GM12878 (cell line): ENCODE results near the gene EFTUD2. TPM values are rescaled to one million over a fixed set of nuclear protein-coding genes. Genes with fewer than 3 reads are reported as not detected.

ENCODE experiments used
- ATAC-seq: fragments of 200-7000 bp; cut with Tn5 transposase; 3 replicates; pipeline ENCODE4 v1.9.1; 2020; ENCODE audit warnings: mild to moderate bottlenecking, moderate library complexity
- BruUV-seq: library from RNA; stranded (reverse); fragments of 400-500 nt; replicated peaks from 2 replicates; lab custom pipeline; 2021; lab: Mats Ljungman, UMichigan
- CTCF ChIA-PET: fragments of 300-600 bp; sonication (Branson Sonifier 250); formaldehyde crosslinking; extraction: SDS; loops from one replicate; lab custom pipeline; 2021; ENCODE audit warnings: inconsistent platforms; lab: Yijun Ruan, JAX
- POLR2A ChIA-PET: fragments of 350-600 bp; formaldehyde crosslinking; extraction: SDS; loops from one replicate; lab custom pipeline; 2021; ENCODE audit warnings: inconsistent platforms; lab: Charles Lee
- RAD21 ChIA-PET: fragments of 300-600 bp; sonication (Branson Sonifier 250); formaldehyde crosslinking; loops from one replicate; lab custom pipeline; 2023; ENCODE audit warnings: antibody characterized with exemption; ENCODE audit not compliant: unreplicated experiment; lab: Charles Lee
- SMC1A ChIA-PET: fragments of 300-600 bp; sonication (Branson Sonifier 250); formaldehyde crosslinking; loops from one replicate; lab custom pipeline; 2023; ENCODE audit not compliant: unreplicated experiment, uncharacterized antibody; lab: Charles Lee
- DNase-seq: peaks from one replicate; pipeline ENCODE4 v3.0.0-alpha.2; 2011; ENCODE audit warnings: low read depth, low spot score
- FAIRE-seq: peaks from 3 replicates; lab custom pipeline; 2011; peaks lifted over from hg19 to GRCh38; lab: Jason Lieb, UNC
- H2AFZ ChIP-seq: 2 replicates; pipeline ENCODE4 v1.6.0; 2011; ENCODE audit warnings: low read depth, low read length, control low read depth; ENCODE audit not compliant: control insufficient read depth
- H3K27ac ChIP-seq: 2 replicates; pipeline ENCODE4 v1.5.1; 2011; ENCODE audit warnings: control low read depth; ENCODE audit not compliant: control insufficient read depth, insufficient read depth
- H3K27me3 ChIP-seq, 2 experiments: replicated peaks in 1 of 2; 2 replicates each; pipeline versions ENCODE4 v1.6.0 to v1.6.1; 2011; ENCODE audit warnings: low read length in 1 of 2; ENCODE audit not compliant: control insufficient read depth in 2 of 2, insufficient read depth in 2 of 2
- H3K36me3 ChIP-seq, 2 experiments: 2 replicates each; pipeline ENCODE4 v1.5.1; 2011; ENCODE audit warnings: low read length in 1 of 2; ENCODE audit not compliant: control insufficient read depth in 2 of 2, insufficient read depth in 2 of 2
- H3K4me1 ChIP-seq: 2 replicates; pipeline ENCODE4 v1.6.1; 2011; ENCODE audit warnings: mild to moderate bottlenecking, low read length, moderate library complexity, mixed read lengths; ENCODE audit not compliant: control insufficient read depth, insufficient read depth
- H3K4me2 ChIP-seq: 2 replicates; pipeline ENCODE4 v1.6.0; 2011; ENCODE audit warnings: control low read depth; ENCODE audit not compliant: control insufficient read depth, insufficient read depth
- H3K4me3 ChIP-seq: fragments of 200-600 bp; sonication (generic); 2 replicates; pipeline ENCODE4 v1.5.1; 2016
- H3K79me2 ChIP-seq: 2 replicates; pipeline ENCODE4 v1.6.0; 2011; ENCODE audit warnings: low read length; ENCODE audit not compliant: control insufficient read depth, insufficient read depth
- H3K9ac ChIP-seq: 2 replicates; pipeline ENCODE4 v1.8.0; 2011; ENCODE audit warnings: low read length, control low read depth, mixed read lengths; ENCODE audit not compliant: control insufficient read depth, insufficient read depth
- H3K9me3 ChIP-seq: replicated peaks from 3 replicates; pipeline ENCODE4 v1.5.1; 2011; ENCODE audit warnings: mild to moderate bottlenecking, low read length; ENCODE audit not compliant: control insufficient read depth, insufficient read depth
- H4K20me1 ChIP-seq: 2 replicates; pipeline ENCODE4 v1.6.0; 2011; ENCODE audit not compliant: control insufficient read depth, insufficient read depth
- BHLHE40 ChIP-seq, 2 experiments: fragments of 450-650 bp in 1 of 2; IDR thresholded peaks; 2 replicates each; pipeline ENCODE4 v1.6.1; 2011 to 2017; ENCODE audit warnings: low read depth in 2 of 2, borderline replicate concordance in 1 of 2, improper control_type of control experiment in 1 of 2, low read length in 1 of 2, mild to moderate bottlenecking in 1 of 2
- CBX5 ChIP-seq: sonication (generic); IDR thresholded peaks from 2 replicates; pipeline ENCODE4 v1.6.1; 2016; ENCODE audit warnings: low read depth, moderate library complexity, mild to moderate bottlenecking, inconsistent platforms
- EED ChIP-seq: sonication (generic); IDR thresholded peaks from 2 replicates; pipeline ENCODE4 v1.6.1; 2016; ENCODE audit warnings: antibody characterized with exemption, low read depth
- POLR2AphosphoS2 ChIP-seq: IDR thresholded peaks from 2 replicates; pipeline ENCODE4 v1.6.1; 2011; ENCODE audit warnings: low read depth, mild to moderate bottlenecking, low read length, improper control_type of control experiment, moderate library complexity
- SUZ12 ChIP-seq: fragments of 200-600 bp; sonication (generic); IDR thresholded peaks from one replicate; pipeline ENCODE4 v1.6.1; 2018; ENCODE audit warnings: antibody characterized with exemption, mild to moderate bottlenecking; ENCODE audit not compliant: unreplicated experiment
- ZNF274 ChIP-seq: IDR thresholded peaks from one replicate; pipeline ENCODE4 v1.8.0; 2011; ENCODE audit not compliant: insufficient read length, insufficient read depth
- WGBS: methylation state at CpG from one replicate; pipeline ENCODE4 v1.1.6; 2016; ENCODE audit warnings: low lambda C conversion rate; ENCODE audit not compliant: insufficient replicate concordance, insufficient coverage; ENCODE audit errors: missing lambda C conversion rate; 5-methylcytosine and 5-hydroxymethylcytosine counted together
- in situ Hi-C: fragments of 300-500 bp; cut with MboI; formaldehyde crosslinking; loops from 9 replicates; pipeline ENCODE4 v1.14.3; 2018; ENCODE audit warnings: mixed read lengths
- intact Hi-C: fragments of 100-400 bp; cut with micrococcal nuclease; formaldehyde crosslinking; loops from one replicate; pipeline ENCODE4 v1.14.2; 2022; ENCODE audit not compliant: unreplicated experiment
- polyA plus RNA-seq, 11 experiments: library from polyadenylated mRNA; depleted of rRNA in 4 of 11; unstranded in 6 of 11; stranded (reverse) in 5 of 11; fragments of >200 nt; fragmentation: Nextera tagmentation in 4 of 11; fragmentation: Illumina TruSeq in 1 of 11; extraction: Ambion mirVana in 4 of 11; extraction: Trizol in 1 of 11; gene quantifications; 1 replicate in 1 of 11; 2 replicates in 10 of 11; pipeline versions ENCODE4 v1.2.1 to v1.2.3, GENCODE V29; 2011 to 2016; ENCODE audit warnings: inconsistent platforms in 2 of 11, missing spikeins in 2 of 11, low read depth in 1 of 11
- total RNA-seq, 4 experiments: library from RNA; depleted of rRNA in 3 of 4; stranded (reverse); fragments of >200 nt in 3 of 4; fragmentation: Illumina TruSeq in 1 of 4; extraction: Trizol in 1 of 4; gene quantifications; 2 replicates each; pipeline versions ENCODE4 v1.2.1 to v1.2.3, GENCODE V29; 2013 to 2021
- TF ChIP-seq, protein P1 (sequence below): fragments of 450-650 bp; formaldehyde crosslinking; IDR thresholded peaks from 2 replicates; pipeline ENCODE4 v1.5.0; 2022; ENCODE audit warnings: mild to moderate bottlenecking, missing genetic modification characterization
- TF ChIP-seq, protein P2 (sequence below): fragments of 450-650 bp; IDR thresholded peaks from 2 replicates; pipeline ENCODE4 v1.6.1; 2014; ENCODE audit warnings: mild to moderate bottlenecking

Gene EFTUD2
- total and polyA plus RNA-seq, 10 of the 15 experiments (the other 5 are each of a cell fraction or from before 2014, with no cell fraction given), result 33.0 to 198 (median 126) TPM

DNA sequence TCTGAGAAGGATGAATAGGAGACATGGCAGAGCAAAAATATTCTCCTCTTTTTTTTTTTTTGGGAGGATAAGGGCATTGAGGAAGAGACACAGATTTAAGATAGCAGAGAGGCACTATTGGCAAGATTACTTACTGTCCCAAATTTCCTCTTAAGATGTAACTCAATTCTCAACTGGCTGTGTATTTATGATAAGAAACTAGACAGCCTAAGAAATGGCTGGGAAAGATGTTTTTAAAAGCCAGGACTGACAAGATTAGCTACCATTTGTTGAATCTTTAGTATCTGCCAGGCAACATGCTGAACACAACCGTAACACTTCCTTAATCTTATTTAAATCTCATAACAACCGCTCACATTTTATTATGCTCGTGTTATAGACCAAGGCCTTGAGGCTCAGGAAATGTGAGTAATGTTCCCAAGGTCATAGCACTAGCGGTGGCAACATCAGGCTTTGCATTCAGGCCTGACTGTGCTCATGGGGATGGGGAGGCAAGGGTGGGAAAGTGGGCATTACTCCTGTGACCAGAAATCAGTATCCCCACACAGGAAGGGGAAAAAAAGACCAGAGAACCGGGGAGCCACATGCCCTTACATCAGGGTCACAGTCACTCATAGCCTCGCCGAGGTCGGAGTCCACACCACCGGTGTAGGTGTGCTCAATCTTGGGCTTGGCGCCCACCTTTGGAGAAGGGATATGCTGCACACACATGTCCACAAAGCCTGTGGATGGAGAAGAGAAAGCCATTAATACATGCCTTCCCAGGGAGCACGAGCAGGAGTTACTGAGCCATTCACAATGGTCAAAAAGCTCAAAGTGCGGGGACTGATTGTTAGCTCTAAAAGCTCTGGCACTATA is 36.0 kb downstream of the EFTUD2 start:
- FAIRE-seq (no peak), ATAC-seq (no peak), DNase-seq (no peak)
- Histone ChIP-seq H3K4me1 (no peaks in the 10 kb centered on the region), H3K4me3 (no peak overlapping the region), H3K27me3 (no peaks in the 10 kb centered on the region), H3K9me3 (no peaks in the 10 kb centered on the region), H3K27ac (no peak overlapping the region), H3K4me2 (no peak overlapping the region), H3K36me3 (peaks cover 27 to 40% of the 10 kb centered on the region in 2 experiments), H3K9ac (no peak overlapping the region), H3K79me2 (no peaks in the 10 kb centered on the region), H2AFZ (no peak overlapping the region), H4K20me1 (no peaks in the 10 kb centered on the region; the same call in 1 of the 2 replicates)
- SMC1A ChIA-PET, result interaction anchor here (0.7 to 4.4 kb wide), 3 partner anchors 85 to 157 kb away, joined by 3 to 19 read pairs (median 4); no protein-coding TSS in a partner anchor
- CTCF ChIA-PET, result interaction anchor here (0.5 to 12.3 kb wide), 5 partner anchors 18 to 272 kb away, joined by 3 to 175 read pairs (median 4); partner anchors contain the start of gene ACBD4
- in situ Hi-C loops, result loop anchor here (25.0 kb wide), 1 partner anchor 1651 kb away; the partner anchor contains the start of gene TMEM106A
- WGBS, result 96% methylated on average over 12 of the region's 12 CpGs
- intact Hi-C loops, result no loop called here
- RAD21 ChIA-PET, result interaction anchor here (2.7 kb wide), 2 partner anchors 85 to 88 kb away, joined by 6 to 13 read pairs; no protein-coding TSS in a partner anchor
- POLR2A ChIA-PET, result interaction anchor here (0.6 kb wide), 1 partner anchor 24 kb away, joined by 4 read pairs; no protein-coding TSS in a partner anchor
- no peak for TF ChIP-seq SUZ12
- BruUV-seq, result no TSS peak

DNA sequence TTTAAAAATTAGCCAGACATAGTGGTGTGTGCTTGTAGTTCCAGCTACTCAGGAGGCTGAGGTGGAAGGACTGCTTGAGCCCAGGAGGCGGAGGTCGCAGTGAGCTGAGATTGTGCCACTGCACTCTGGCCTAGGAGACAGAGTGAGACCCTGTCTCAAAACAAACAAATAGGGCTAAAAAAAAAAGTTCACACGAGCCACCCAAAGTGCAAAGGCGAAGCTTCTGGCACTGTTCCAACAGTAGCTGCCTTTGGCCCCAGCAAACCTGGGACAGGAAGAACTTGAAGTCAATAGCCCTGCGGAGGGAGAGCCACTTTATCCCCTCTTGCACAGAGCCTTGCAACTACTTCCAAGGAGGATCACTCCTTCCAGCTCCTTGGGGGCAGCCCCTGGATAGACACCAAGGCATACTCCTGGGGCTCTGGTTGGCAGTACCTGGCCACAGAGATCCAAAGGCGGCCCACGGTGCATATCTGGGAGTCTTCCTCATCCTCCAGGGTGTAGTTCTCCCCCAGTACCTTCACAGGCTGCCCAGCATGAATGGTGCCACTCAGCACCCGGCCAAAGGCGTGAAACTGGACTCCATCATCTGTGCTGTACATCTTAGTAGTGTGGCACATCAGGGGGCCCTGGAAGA is 36.8 kb downstream of the EFTUD2 start:
- ChIA-PET POLR2A (interaction anchor here (0.6 kb wide), 1 partner anchor 23 kb away, joined by 4 read pairs; no protein-coding TSS in a partner anchor), RAD21 (interaction anchor here (2.7 kb wide), 1 partner anchor 87 kb away, joined by 6 read pairs; no protein-coding TSS in a partner anchor), CTCF (interaction anchor here (0.5 to 12.3 kb wide), 7 partner anchors 57 to 356 kb away, joined by 3 to 175 read pairs (median 3); partner anchors contain the start of gene ACBD4), SMC1A (interaction anchor here (0.7 to 4.4 kb wide), 2 partner anchors 88 to 157 kb away, joined by 4 to 19 read pairs; no protein-coding TSS in a partner anchor)
- FAIRE-seq, result no peak
- intact Hi-C loops, result no loop called here
- no peak overlapping the region for H3K4me2 ChIP-seq
- no peaks in the 10 kb centered on the region; the same call in 1 of the 2 replicates for H4K20me1 ChIP-seq
- no peaks in the 10 kb centered on the region for H3K79me2 ChIP-seq
- over 99% methylated on average over 9 of the region's 9 CpGs for WGBS
- in situ Hi-C loops, result loop anchor here (25.0 kb wide), 1 partner anchor 1650 kb away; the partner anchor contains the start of gene TMEM106A
- H3K27me3 ChIP-seq, result no peaks in the 10 kb centered on the region
- no peaks in the 10 kb centered on the region for H3K4me1 ChIP-seq
- no peak for ATAC-seq
- DNase-seq, result no peak
- no peaks in the 10 kb centered on the region for H3K9me3 ChIP-seq
- peaks cover 27 to 39% of the 10 kb centered on the region in 2 experiments for H3K36me3 ChIP-seq
- H3K4me3 ChIP-seq, result no peak overlapping the region
- H3K27ac ChIP-seq, result no peak overlapping the region
- no peak overlapping the region for H3K9ac ChIP-seq
- BruUV-seq, result no TSS peak
- H2AFZ ChIP-seq, result no peak overlapping the region
- TF ChIP-seq POLR2AphosphoS2 (no peak), ZNF274 (no peak), EED (no peak), BHLHE40 (IDR thresholded peaks at IDR 0.05; ENCODE audit: borderline replicate concordance in 1 of 2, low read depth in 2 of 2, low read length in 1 of 2) (no peak), CBX5 (no peak)
- TF ChIP-seq, protein P1, sequence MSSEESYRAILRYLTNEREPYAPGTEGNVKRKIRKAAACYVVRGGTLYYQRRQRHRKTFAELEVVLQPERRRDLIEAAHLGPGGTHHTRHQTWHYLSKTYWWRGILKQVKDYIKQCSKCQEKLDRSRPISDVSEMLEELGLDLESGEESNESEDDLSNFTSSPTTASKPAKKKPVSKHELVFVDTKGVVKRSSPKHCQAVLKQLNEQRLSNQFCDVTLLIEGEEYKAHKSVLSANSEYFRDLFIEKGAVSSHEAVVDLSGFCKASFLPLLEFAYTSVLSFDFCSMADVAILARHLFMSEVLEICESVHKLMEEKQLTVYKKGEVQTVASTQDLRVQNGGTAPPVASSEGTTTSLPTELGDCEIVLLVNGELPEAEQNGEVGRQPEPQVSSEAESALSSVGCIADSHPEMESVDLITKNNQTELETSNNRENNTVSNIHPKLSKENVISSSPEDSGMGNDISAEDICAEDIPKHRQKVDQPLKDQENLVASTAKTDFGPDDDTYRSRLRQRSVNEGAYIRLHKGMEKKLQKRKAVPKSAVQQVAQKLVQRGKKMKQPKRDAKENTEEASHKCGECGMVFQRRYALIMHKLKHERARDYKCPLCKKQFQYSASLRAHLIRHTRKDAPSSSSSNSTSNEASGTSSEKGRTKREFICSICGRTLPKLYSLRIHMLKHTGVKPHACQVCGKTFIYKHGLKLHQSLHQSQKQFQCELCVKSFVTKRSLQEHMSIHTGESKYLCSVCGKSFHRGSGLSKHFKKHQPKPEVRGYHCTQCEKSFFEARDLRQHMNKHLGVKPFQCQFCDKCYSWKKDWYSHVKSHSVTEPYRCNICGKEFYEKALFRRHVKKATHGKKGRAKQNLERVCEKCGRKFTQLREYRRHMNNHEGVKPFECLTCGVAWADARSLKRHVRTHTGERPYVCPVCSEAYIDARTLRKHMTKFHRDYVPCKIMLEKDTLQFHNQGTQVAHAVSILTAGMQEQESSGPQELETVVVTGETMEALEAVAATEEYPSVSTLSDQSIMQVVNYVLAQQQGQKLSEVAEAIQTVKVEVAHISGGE (CRISPR knock-in tag), result no peak
- TF ChIP-seq, protein P2, sequence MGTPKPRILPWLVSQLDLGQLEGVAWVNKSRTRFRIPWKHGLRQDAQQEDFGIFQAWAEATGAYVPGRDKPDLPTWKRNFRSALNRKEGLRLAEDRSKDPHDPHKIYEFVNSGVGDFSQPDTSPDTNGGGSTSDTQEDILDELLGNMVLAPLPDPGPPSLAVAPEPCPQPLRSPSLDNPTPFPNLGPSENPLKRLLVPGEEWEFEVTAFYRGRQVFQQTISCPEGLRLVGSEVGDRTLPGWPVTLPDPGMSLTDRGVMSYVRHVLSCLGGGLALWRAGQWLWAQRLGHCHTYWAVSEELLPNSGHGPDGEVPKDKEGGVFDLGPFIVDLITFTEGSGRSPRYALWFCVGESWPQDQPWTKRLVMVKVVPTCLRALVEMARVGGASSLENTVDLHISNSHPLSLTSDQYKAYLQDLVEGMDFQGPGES, result no peak
